Loucy (cell line): Measurements from ENCODE around the gene BCL2.

Experiments used
- H2AFZ ChIP-seq: fragments of 200-600 bp; sonication (generic); 2 replicates; pipeline ENCODE4 v1.6.0; 2016; ENCODE audit warnings: antibody characterized with exemption, mild to moderate bottlenecking, low read length, moderate library complexity
- H3F3A ChIP-seq: fragments of 200-600 bp; 2 replicates; pipeline ENCODE4 v1.6.0; 2016; ENCODE audit warnings: antibody characterized with exemption, low read depth, mild to moderate bottlenecking
- H3K27me3 ChIP-seq: fragments of 200-600 bp; sonication (generic); 2 replicates; pipeline ENCODE4 v1.6.1; 2014; ENCODE audit warnings: low read length, mild to moderate bottlenecking; ENCODE audit not compliant: insufficient read depth, poor library complexity, severe bottlenecking
- H3K36me3 ChIP-seq: fragments of 200-600 bp; sonication (generic); 2 replicates; pipeline ENCODE4 v1.6.1; 2016; ENCODE audit warnings: low read length; ENCODE audit not compliant: insufficient read depth
- H3K4me1 ChIP-seq: fragments of 200-600 bp; sonication (generic); 2 replicates; pipeline ENCODE4 v1.5.1; 2014; ENCODE audit warnings: low read length, mild to moderate bottlenecking; ENCODE audit not compliant: insufficient read depth, poor library complexity, severe bottlenecking
- H3K4me2 ChIP-seq: fragments of 200-600 bp; sonication (generic); 2 replicates; pipeline ENCODE4 v1.6.0; 2014; ENCODE audit warnings: antibody characterized with exemption, low read length, low read depth, mild to moderate bottlenecking; ENCODE audit not compliant: poor library complexity, severe bottlenecking
- H3K4me3 ChIP-seq: fragments of 200-600 bp; sonication (generic); 2 replicates; pipeline ENCODE4 v1.5.1; 2014; ENCODE audit warnings: low read length, mild to moderate bottlenecking, mixed read lengths; ENCODE audit not compliant: poor library complexity, severe bottlenecking
- H3K79me2 ChIP-seq: fragments of 200-600 bp; sonication (generic); 2 replicates; pipeline ENCODE4 v1.6.1; 2014; ENCODE audit warnings: low read length; ENCODE audit not compliant: insufficient read depth
- H3K9ac ChIP-seq: fragments of 200-600 bp; sonication (generic); 2 replicates; pipeline ENCODE4 v1.6.0; 2014; ENCODE audit warnings: mild to moderate bottlenecking, low read depth, low read length, moderate library complexity; ENCODE audit not compliant: poor library complexity, severe bottlenecking
- H3K9me2 ChIP-seq: fragments of 200-600 bp; sonication (generic); replicated peaks from 2 replicates; pipeline ENCODE4 v1.6.1; 2016; ENCODE audit warnings: low read depth, low read length, mixed read lengths
- H3K9me3 ChIP-seq: fragments of 200-600 bp; sonication (generic); 2 replicates; pipeline ENCODE4 v1.6.1; 2014; ENCODE audit warnings: mild to moderate bottlenecking, antibody characterized with exemption, low read length, low read depth; ENCODE audit not compliant: insufficient read depth
- H4K20me1 ChIP-seq: fragments of 200-600 bp; sonication (generic); 2 replicates; pipeline ENCODE4 v1.6.0; 2014; ENCODE audit warnings: antibody characterized with exemption, low read length, mild to moderate bottlenecking; ENCODE audit not compliant: insufficient read depth, poor library complexity, severe bottlenecking
- EZH2phosphoT487 ChIP-seq: fragments of 200-600 bp; IDR thresholded peaks from 2 replicates; pipeline ENCODE4 v1.6.1; 2018; ENCODE audit warnings: antibody characterized with exemption, mild to moderate bottlenecking, moderate library complexity, borderline replicate concordance
- TF ChIP-seq, protein P1 (sequence below): fragments of 200-600 bp; sonication (generic); conservative IDR thresholded peaks from 2 replicates; pipeline ENCODE4 v1.5.1; 2014; ENCODE audit warnings: mild to moderate bottlenecking, antibody characterized with exemption, low read length

BCL2 gene

GRCh38 chr18:63245600-63245999 is 74.0 kb downstream of the BCL2 start:
- H2AFZ ChIP-seq: no peak overlapping the region
- no peaks in the 10 kb centered on the region for H4K20me1 ChIP-seq
- H3F3A ChIP-seq: no peaks in the 10 kb centered on the region
- H3K79me2 ChIP-seq: peaks cover 38% of the 10 kb centered on the region
- H3K9ac ChIP-seq: no peak overlapping the region
- no peaks in the 10 kb centered on the region for H3K4me1 ChIP-seq
- H3K9me2 ChIP-seq: no peaks in the 10 kb centered on the region
- no peak overlapping the region for H3K4me2 ChIP-seq
- H3K36me3 ChIP-seq: no peaks in the 10 kb centered on the region
- no peaks in the 10 kb centered on the region for H3K27me3 ChIP-seq
- no peak for TF ChIP-seq EZH2phosphoT487
- TF ChIP-seq, protein P1, sequence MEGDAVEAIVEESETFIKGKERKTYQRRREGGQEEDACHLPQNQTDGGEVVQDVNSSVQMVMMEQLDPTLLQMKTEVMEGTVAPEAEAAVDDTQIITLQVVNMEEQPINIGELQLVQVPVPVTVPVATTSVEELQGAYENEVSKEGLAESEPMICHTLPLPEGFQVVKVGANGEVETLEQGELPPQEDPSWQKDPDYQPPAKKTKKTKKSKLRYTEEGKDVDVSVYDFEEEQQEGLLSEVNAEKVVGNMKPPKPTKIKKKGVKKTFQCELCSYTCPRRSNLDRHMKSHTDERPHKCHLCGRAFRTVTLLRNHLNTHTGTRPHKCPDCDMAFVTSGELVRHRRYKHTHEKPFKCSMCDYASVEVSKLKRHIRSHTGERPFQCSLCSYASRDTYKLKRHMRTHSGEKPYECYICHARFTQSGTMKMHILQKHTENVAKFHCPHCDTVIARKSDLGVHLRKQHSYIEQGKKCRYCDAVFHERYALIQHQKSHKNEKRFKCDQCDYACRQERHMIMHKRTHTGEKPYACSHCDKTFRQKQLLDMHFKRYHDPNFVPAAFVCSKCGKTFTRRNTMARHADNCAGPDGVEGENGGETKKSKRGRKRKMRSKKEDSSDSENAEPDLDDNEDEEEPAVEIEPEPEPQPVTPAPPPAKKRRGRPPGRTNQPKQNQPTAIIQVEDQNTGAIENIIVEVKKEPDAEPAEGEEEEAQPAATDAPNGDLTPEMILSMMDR: no peak
- no peak overlapping the region for H3K4me3 ChIP-seq
- H3K9me3 ChIP-seq: no peaks in the 10 kb centered on the region

GRCh38 chr18:63244607-63245006 is 75.0 kb downstream of the BCL2 start:
- Histone ChIP-seq H2AFZ (no peak overlapping the region), H3K36me3 (no peaks in the 10 kb centered on the region), H3F3A (no peaks in the 10 kb centered on the region), H4K20me1 (no peaks in the 10 kb centered on the region), H3K27me3 (no peaks in the 10 kb centered on the region), H3K9ac (no peak overlapping the region), H3K4me1 (no peaks in the 10 kb centered on the region), H3K4me2 (no peak overlapping the region), H3K9me3 (no peaks in the 10 kb centered on the region), H3K9me2 (no peaks in the 10 kb centered on the region), H3K4me3 (no peak overlapping the region), H3K79me2 (peaks cover 41% of the 10 kb centered on the region)
- no peak for TF ChIP-seq EZH2phosphoT487
- TF ChIP-seq, protein P1: no peak

GRCh38 chr18:63241760-63242159 is 77.8 kb downstream of the BCL2 start:
- Histone ChIP-seq H3K4me1 (no peaks in the 10 kb centered on the region), H3K9ac (no peak overlapping the region), H3K36me3 (no peaks in the 10 kb centered on the region; the same call in 1 of the 2 replicates), H3K9me3 (no peaks in the 10 kb centered on the region), H3K79me2 (peaks cover 32% of the 10 kb centered on the region), H3K4me3 (no peak overlapping the region), H2AFZ (no peak overlapping the region), H3K27me3 (no peaks in the 10 kb centered on the region), H4K20me1 (no peaks in the 10 kb centered on the region), H3F3A (no peaks in the 10 kb centered on the region), H3K4me2 (no peak overlapping the region), H3K9me2 (no peaks in the 10 kb centered on the region)
- TF ChIP-seq, protein P1: no peak
- TF ChIP-seq EZH2phosphoT487: no peak
